Measurements from ENCODE around the gene PSMG2.

DNA sequence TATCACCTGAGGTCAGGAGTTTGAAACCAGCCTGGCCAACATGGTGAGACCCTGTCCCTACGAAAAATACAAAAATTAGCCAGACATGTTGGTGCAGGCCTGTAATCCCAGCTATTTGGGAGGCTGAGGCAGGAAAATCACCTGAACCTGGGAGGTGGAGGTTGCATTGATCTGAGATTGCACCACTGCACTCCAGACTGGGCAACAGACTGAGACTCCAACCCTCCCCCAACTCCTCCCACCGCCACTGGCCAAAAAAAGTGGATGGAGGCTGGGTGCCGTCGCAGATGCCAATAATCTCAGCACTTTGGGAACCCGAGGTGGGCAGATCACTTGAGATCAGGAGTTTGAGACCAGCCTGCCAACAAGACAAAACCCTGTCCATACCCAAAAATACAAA, 34.8 kb upstream of the PSMG2 start:
- TF ChIP-seq, protein P1, sequence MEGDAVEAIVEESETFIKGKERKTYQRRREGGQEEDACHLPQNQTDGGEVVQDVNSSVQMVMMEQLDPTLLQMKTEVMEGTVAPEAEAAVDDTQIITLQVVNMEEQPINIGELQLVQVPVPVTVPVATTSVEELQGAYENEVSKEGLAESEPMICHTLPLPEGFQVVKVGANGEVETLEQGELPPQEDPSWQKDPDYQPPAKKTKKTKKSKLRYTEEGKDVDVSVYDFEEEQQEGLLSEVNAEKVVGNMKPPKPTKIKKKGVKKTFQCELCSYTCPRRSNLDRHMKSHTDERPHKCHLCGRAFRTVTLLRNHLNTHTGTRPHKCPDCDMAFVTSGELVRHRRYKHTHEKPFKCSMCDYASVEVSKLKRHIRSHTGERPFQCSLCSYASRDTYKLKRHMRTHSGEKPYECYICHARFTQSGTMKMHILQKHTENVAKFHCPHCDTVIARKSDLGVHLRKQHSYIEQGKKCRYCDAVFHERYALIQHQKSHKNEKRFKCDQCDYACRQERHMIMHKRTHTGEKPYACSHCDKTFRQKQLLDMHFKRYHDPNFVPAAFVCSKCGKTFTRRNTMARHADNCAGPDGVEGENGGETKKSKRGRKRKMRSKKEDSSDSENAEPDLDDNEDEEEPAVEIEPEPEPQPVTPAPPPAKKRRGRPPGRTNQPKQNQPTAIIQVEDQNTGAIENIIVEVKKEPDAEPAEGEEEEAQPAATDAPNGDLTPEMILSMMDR (IDR thresholded peaks at IDR 0.05 in 2 of 3, conservative IDR thresholded peaks at IDR 0.05 in 1 of 3; ENCODE audit: control insufficient read depth in 2 of 3, extremely low read depth in 1 of 3, insufficient read depth in 1 of 3, low read depth in 3 of 3, low read length in 3 of 3): no peak
- TF ChIP-seq POLR2A (IDR thresholded peaks at IDR 0.05; ENCODE audit: low read depth, low read length) (no peak), HDAC2 (IDR thresholded peaks at IDR 0.05) (no peak), EZH2 (IDR thresholded peaks at IDR 0.05; ENCODE audit: borderline replicate concordance, control insufficient read depth, low read depth, low read length) (no peak), TCF7 (IDR thresholded peaks at IDR 0.05; ENCODE audit: borderline replicate concordance) (no peak)
